Activated T-cell treated with anti-CD3 and anti-CD28 coated beads, Interleukin-2, amount 50 U/mL, for 4 hours (primary cell): ENCODE data around the gene ARV1. TPM values are rescaled to one million over a fixed set of nuclear protein-coding genes. Genes with fewer than 3 reads are reported as not detected.
"Not testable (repeated sequence)": the region's sequence is repeated elsewhere in the genome, so short reads cannot be mapped to it uniquely, and the experiment has no call there.

Experiments used
- ATAC-seq, 2 donors: fragments of 200-7000 bp; cut with Tn5 transposase; one replicate each; pipeline ENCODE4 v1.10.0; 2021
- DNase-seq: peaks from one replicate; pipeline ENCODE4 v3.0.0-alpha.2; 2020
- H3K27me3 Mint-ChIP-seq: one replicate; pipeline ENCODE4 v1.8.0; 2021; ENCODE audit warnings: low read depth, mixed read lengths
- H3K36me3 Mint-ChIP-seq: one replicate; pipeline ENCODE4 v1.8.0; 2022; ENCODE audit warnings: mixed read lengths; ENCODE audit not compliant: insufficient read depth
- H3K4me1 Mint-ChIP-seq: one replicate; pipeline ENCODE4 v1.8.0; 2021; ENCODE audit warnings: low read depth, mixed read lengths
- H3K4me3 Mint-ChIP-seq: one replicate; pipeline ENCODE4 v1.8.0; 2021; ENCODE audit warnings: mild to moderate bottlenecking, moderate library complexity, mixed read lengths
- H3K9me3 Mint-ChIP-seq: one replicate; pipeline ENCODE4 v1.8.0; 2021; ENCODE audit warnings: mixed read lengths
- total RNA-seq, 3 donors: library from RNA; stranded (reverse); gene quantifications; one replicate each; pipeline ENCODE4 v1.2.1, GENCODE V29; 2021

The ARV1 gene
- total RNA-seq, 3 donors from 2014 or later: 15.9 to 19.3 (median 16.5) TPM

DNA sequence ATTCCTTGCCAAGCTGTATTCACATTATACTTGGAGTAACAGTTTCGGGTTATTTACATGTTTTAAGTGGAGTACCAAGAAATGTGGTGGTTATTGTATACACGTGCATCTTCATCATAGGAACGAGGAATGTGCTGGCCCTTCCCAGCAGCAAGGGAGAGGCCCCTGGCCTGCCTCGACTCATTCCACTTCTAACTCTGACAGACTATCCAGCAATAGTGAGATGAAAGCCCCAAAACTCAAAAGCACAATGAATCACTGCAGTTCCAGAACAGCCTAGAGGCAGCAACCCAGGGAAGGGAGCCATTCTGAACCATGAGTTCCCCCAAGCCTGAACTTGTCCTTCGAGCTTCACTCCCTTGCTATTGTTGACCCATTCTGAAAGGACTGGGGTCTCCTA lies 38.1 kb downstream of the ARV1 start:
- peaks cover 7% of the 10 kb centered on the region for H3K36me3 Mint-ChIP-seq
- DNase-seq: no peak

DNA sequence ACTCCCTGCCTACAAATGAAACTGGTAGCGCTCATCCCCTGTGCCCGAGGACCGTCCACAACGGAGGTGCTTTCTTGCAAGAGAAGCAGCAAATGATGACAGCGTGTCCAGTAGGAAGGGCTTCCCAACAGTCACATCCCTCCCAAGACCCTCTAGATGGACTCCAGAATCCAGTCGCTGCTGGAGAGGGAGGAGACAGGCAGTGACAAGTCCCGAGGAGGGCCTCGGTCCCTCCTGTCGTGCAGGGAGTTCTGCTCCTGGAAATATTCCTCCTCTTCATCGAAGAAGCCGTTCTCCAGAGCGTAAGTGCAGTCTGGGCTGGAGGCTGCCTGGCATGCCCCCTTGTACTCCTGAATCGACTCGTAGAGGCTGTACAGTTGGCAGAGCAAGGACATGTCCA lies 40.8 kb downstream of the ARV1 start:
- Mint-ChIP-seq H3K9me3 (no peaks in the 10 kb centered on the region), H3K4me1 (peaks cover 8% of the 10 kb centered on the region), H3K4me3 (no peak overlapping the region), H3K27me3 (no peaks in the 10 kb centered on the region), H3K36me3 (peaks cover 7% of the 10 kb centered on the region)
- DNase-seq (no peak), ATAC-seq (no peak)

More for the DNA sequence above, 38.1 kb downstream of the ARV1 start:
- ATAC-seq: no peak
- Mint-ChIP-seq H3K4me1 (peaks cover 8% of the 10 kb centered on the region), H3K27me3 (no peaks in the 10 kb centered on the region), H3K4me3 (no peak overlapping the region), H3K9me3 (no peaks in the 10 kb centered on the region)

DNA sequence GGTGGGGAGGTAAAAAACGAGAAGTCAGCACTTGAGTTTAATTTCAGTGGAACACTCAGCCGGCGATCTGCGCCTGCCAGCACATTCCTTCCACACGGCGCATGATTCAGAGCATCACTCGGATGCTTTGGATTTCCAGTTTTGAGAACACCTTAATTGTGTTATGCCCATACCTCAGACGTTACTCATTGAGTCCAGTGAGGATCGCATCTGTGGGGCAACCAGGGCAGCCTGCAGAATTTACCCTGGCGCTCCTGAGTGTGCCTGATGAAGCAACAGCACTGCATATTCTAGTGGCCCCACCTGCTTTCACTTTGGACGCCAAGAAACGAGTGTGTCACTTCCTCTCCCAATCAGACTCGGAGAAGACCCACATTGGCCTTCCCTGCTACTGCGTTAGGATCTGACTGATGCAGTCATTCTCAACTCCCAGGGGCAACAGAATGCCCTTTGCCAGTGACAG lies 41.3 kb downstream of the ARV1 start:
- DNase-seq: no peak
- H3K4me3 Mint-ChIP-seq: peak overlapping the region; percentile 64

DNA sequence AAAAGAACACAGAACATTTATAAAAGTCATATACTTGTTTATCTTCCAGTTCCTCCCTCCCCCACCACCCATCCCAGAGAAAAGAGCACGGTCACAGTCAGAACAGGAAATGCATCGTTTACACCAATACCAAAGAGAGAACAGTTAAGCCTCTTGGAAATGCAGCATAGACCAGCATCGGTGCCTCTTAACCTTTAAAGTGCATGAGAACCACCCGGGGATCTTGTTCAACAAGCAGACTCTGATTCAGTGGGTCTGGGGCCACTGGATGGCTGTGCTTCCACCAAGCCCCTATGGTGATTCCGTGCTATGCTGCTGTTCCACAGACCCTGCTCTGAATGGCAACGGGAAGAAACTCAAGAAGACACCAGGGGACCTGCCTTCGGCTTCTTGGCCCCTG lies 41.9 kb downstream of the ARV1 start:
- H3K27me3 Mint-ChIP-seq: no peaks in the 10 kb centered on the region
- peaks cover 8% of the 10 kb centered on the region for H3K4me1 Mint-ChIP-seq
- ATAC-seq (no peak), DNase-seq (no peak)
- no peak overlapping the region for H3K4me3 Mint-ChIP-seq
- peaks cover 9% of the 10 kb centered on the region for H3K36me3 Mint-ChIP-seq
- H3K9me3 Mint-ChIP-seq: no peaks in the 10 kb centered on the region

More for the DNA sequence above, 41.3 kb downstream of the ARV1 start:
- Mint-ChIP-seq H3K36me3 (peaks cover 7% of the 10 kb centered on the region), H3K27me3 (no peaks in the 10 kb centered on the region), H3K4me1 (peaks cover 8% of the 10 kb centered on the region), H3K9me3 (no peaks in the 10 kb centered on the region)
- peak in 1 of 2 donors; percentile 67 for ATAC-seq

DNA sequence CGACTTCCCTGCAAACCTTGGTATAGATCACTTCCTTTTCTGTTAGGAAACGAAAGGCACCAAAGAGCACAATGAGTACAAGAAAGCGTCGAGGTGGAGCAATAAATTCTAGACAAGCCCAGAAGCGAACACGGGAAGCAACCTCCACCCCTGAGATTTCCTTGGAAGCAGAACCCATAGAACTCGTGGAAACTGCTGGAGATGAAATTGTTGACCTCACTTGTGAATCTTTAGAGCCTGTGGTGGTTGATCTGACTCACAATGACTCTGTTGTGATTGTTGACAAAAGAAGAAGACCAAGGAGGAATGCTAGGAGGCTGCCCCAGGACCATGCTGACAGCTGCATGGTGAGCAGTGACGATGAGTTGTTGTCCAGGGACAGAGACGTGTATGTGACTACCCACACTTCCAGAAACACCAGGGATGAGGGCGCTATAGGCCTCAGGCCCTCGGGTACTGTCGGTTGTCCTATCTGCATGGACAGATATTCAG lies 42.7 kb downstream of the ARV1 start:
- H3K36me3 Mint-ChIP-seq: peaks cover 12% of the 10 kb centered on the region
- peaks cover 8% of the 10 kb centered on the region for H3K4me1 Mint-ChIP-seq
- no peak overlapping the region for H3K4me3 Mint-ChIP-seq
- H3K9me3 Mint-ChIP-seq: no peaks in the 10 kb centered on the region
- H3K27me3 Mint-ChIP-seq: no peaks in the 10 kb centered on the region
- no peak for ATAC-seq
- DNase-seq: no peak

DNA sequence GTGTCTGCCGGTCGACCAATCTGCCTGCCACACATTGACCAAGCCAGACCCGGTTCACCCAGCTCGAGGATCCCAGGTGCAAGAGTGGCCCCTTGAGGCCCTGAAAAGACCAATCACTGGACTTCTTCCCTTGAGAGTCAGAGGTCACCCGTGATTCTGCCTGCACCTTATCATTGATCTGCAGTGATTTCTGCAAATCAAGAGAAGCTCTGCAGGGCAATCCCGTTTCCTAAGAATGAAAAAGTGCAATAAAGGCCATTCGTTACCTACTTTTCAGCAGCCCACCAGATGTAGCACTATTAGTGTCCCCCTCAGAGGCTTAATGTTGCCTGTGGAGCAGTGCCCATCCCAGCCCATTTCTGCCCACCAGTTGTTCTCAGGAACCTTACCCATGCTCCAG lies 43.6 kb downstream of the ARV1 start:
- not testable (repeated sequence) for H3K9me3 Mint-ChIP-seq, H3K4me3 Mint-ChIP-seq, H3K27me3 Mint-ChIP-seq, DNase-seq, H3K4me1 Mint-ChIP-seq, ATAC-seq
- peaks cover 13% of the 10 kb centered on the region for H3K36me3 Mint-ChIP-seq

DNA sequence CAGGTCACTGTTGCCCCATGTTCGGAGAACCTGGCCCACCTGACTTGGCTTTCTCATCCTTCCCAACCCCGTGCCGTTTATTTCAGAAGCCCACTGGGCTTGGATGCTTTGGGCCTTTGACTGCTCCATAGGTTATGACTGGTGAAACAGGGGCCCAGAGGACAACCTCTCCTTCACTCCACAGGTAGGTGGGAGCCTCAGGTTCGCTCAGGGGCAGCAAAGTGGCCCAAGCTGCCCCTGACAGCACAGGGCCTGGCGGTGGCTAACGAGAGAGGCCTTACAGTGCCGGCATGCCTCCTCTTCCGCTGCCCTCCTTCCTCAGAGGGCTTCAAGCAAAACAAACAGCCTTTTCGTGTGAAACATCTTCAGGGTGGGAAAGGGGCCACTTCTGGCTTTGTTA lies 44.3 kb downstream of the ARV1 start:
- no peak for DNase-seq
- Mint-ChIP-seq H3K36me3 (peaks cover 13% of the 10 kb centered on the region), H3K9me3 (no peaks in the 10 kb centered on the region), H3K4me3 (no peak overlapping the region), H3K27me3 (no peaks in the 10 kb centered on the region), H3K4me1 (peaks cover 8% of the 10 kb centered on the region)
- no peak for ATAC-seq

DNA sequence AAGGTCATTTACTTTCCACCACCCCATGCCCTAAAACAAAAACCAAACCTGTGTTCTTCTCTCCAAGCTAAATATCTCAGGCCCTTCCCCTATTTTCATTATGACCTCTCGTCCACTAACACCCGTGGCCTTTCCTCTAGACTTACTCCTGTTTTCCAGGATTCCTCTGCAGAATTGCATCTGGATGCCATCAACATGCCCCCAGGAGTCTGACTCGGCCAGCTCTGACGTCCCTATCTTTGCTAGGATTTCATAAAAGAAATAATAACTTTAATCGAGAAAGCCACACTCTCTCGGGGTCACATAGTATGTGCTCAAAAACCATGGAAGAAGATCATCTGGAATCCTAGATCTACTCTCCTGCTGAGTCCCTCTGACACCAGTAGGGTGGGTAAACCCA lies 47.7 kb downstream of the ARV1 start:
- H3K4me1 Mint-ChIP-seq: peaks cover 3% of the 10 kb centered on the region
- H3K9me3 Mint-ChIP-seq: no peaks in the 10 kb centered on the region
- ATAC-seq (no peak), DNase-seq (no peak)
- H3K4me3 Mint-ChIP-seq: no peak overlapping the region
- peaks cover 5% of the 10 kb centered on the region for H3K36me3 Mint-ChIP-seq
- no peaks in the 10 kb centered on the region for H3K27me3 Mint-ChIP-seq

DNA sequence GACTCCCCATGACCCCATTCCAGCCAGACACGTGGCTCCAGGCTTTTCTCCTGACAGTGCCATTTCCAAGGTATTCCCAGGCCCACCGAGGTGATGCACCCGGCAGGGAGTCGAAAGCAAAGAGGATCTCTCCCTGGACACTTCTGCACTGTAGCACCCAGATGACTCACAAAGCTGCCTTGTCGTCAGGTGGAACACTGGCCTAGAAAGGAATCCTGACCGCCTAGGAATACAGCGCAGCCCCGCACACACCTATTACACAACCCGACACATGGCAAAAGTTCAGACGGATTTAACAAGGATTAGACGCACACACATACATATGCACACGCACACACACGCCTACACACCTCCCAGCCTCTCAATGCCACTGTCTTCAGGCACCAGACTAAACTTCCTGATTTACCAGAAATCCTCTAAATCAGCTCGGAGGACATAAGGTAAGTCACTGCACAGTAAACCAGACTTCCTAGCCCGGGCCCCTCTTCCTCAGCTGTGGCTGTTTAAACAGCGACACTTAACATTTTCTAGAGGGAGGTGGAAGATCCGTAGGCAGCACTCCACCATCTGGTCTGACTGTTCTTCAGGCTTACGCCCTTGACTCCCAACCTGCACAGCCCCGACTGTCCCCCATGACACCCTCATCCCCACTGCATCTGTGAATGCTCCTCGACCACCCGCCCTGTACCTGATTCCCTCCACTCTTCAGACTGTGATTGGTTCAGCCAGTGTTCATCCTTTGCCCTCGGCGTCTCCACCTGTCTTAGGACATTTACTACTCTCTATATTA lies 48.4 kb downstream of the ARV1 start:
- ATAC-seq: no peak
- Mint-ChIP-seq H3K36me3 (peaks cover 5% of the 10 kb centered on the region), H3K4me3 (no peak overlapping the region), H3K9me3 (no peaks in the 10 kb centered on the region), H3K4me1 (peaks cover 3% of the 10 kb centered on the region), H3K27me3 (no peaks in the 10 kb centered on the region)
- no peak for DNase-seq

DNA sequence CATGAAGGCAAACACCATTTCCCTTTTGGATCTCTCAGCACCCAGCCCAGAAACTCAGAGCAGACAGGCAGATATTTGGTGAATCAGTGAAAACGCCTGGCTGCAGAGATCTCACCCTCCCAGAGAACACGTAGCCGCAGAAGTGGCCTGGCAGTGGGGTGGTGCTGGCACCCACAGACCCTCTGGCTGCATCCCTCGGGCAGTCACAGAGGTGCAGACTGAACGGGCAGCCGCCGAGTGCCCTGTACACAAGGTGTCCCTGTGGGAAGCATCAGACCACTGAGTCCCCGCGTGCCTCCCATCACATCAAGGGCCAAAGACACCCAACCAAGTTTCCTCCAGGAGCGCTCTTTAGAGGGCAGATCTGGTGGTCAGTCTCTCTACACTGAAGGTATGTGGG lies 49.1 kb downstream of the ARV1 start:
- H3K9me3 Mint-ChIP-seq: no peaks in the 10 kb centered on the region
- H3K4me1 Mint-ChIP-seq: peaks cover 3% of the 10 kb centered on the region
- peaks cover 5% of the 10 kb centered on the region for H3K36me3 Mint-ChIP-seq
- H3K27me3 Mint-ChIP-seq: no peaks in the 10 kb centered on the region
- ATAC-seq (no peak), DNase-seq (no peak)
- H3K4me3 Mint-ChIP-seq: no peak overlapping the region

DNA sequence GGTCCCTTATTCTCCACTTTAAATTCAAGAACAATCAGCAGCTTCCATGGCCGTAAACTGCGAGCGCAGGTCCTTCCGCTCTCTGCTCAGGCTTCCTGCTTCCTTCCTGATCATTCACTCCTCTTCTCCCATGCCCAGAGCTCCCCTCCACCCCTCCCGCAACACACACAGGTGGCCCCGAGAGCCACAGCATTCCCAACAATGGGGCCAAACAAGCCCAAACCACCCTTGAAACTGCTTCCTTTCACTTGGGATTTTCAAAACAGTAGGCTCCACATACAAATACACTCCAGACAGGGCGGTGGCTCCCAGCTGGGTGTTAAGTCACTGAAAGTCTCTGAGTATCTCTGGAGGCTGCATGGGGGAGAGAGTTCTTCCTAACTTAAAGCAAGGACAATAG lies 49.8 kb downstream of the ARV1 start:
- H3K9me3 Mint-ChIP-seq: no peaks in the 10 kb centered on the region
- no peak for ATAC-seq
- peaks cover 5% of the 10 kb centered on the region for H3K36me3 Mint-ChIP-seq
- no peaks in the 10 kb centered on the region for H3K27me3 Mint-ChIP-seq
- peaks cover 3% of the 10 kb centered on the region for H3K4me1 Mint-ChIP-seq
- no peak for DNase-seq
- no peak overlapping the region for H3K4me3 Mint-ChIP-seq

DNA sequence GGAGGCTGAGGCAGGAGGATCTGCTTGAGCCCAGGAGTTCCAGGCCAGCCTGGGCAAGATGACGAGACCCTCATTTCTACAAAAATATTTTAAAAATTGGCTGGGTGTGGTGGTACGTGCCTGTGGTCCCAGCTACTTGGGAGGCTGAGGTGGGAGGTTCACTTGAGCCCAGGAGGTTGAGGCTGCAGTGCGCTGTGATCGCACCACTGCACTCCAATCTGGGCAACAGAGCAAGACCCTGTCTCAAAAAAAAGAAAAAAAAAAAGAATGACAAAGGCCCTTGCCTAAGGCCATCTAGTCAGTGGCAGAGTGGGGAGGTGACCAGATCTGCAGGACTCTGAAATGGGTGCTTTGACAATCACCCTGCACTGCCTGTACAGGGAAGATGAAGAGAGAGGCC lies 50.4 kb downstream of the ARV1 start:
- ATAC-seq, H3K9me3 Mint-ChIP-seq, H3K4me1 Mint-ChIP-seq, H3K36me3 Mint-ChIP-seq, H3K4me3 Mint-ChIP-seq, DNase-seq, H3K27me3 Mint-ChIP-seq: not testable (repeated sequence)

DNA sequence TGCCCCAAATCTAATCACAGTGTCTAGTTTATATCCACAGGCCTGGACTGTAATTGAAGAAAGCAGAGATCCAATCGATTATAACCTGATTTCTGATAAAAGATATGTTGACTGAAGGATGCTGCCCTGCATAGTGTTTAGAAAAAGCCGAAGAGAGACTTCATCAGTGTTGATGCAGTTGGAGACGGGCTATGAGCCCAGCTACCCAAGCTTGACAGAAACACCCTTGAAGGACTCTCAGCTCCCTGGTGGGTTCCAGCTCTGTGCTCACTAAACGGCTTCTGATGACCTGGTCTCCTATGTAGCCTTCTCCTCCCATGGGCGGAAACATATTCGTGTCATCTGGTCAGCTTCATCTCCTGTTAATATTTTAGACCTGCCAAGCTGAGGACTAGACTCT lies 50.9 kb downstream of the ARV1 start:
- Mint-ChIP-seq H3K4me1 (peaks cover 3% of the 10 kb centered on the region), H3K27me3 (no peaks in the 10 kb centered on the region), H3K9me3 (no peaks in the 10 kb centered on the region), H3K36me3 (peaks cover 5% of the 10 kb centered on the region), H3K4me3 (no peak overlapping the region)
- no peak for DNase-seq
- no peak for ATAC-seq

DNA sequence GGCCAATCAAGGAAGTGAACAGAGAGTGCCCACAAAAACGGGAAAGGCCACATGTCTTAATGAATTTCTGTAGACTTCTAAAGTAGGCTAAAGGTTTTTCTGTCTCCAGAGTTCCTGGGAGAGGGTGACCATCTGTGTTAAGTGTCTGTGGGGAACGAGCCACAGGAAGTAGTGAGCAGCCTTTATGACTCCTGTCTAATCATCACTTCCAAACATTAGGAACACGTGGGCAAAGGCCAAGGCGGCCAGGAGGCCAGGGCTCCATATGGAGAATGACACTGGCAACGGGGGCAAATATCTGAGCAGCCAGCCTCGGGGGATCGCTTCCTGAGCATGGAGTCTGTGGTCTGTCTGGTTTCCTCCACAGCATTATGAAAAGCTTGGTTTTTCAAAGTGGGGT lies 54.1 kb downstream of the ARV1 start:
- DNase-seq (no peak), ATAC-seq (no peak)
- Mint-ChIP-seq H3K9me3 (no peaks in the 10 kb centered on the region), H3K4me3 (no peak overlapping the region), H3K27me3 (no peaks in the 10 kb centered on the region), H3K36me3 (peaks cover 5% of the 10 kb centered on the region), H3K4me1 (peaks cover 21% of the 10 kb centered on the region)

DNA sequence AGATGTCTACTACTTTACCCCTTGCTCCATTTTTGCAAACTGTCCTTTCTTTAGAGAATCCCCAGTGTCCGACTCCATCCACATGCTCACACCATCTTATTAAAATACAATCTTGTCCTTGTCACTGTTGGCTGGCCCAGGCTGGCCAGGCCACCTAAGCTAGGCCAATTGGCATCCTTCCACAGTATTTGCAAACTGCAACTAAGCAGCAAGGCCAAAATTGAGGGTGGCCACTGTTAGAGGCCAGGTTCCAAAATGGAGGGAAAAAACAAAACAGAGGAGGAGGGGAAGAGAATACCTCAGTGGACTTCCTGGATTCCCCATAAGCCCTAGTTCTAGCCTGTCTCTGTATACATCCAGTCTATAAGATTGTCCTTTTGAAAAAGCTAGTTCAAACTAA lies 56.9 kb downstream of the ARV1 start:
- ATAC-seq (no peak), DNase-seq (no peak)
- Mint-ChIP-seq H3K9me3 (no peaks in the 10 kb centered on the region), H3K4me1 (peaks cover 22% of the 10 kb centered on the region), H3K27me3 (no peaks in the 10 kb centered on the region), H3K4me3 (no peak overlapping the region), H3K36me3 (peaks cover 5% of the 10 kb centered on the region)
